Measurements from ENCODE around the gene FAM8A1. TPM values are rescaled to one million over a fixed set of nuclear protein-coding genes. Genes with fewer than 3 reads are reported as not detected.
A peak's percentile ranks its signal among the peaks of the same experiment; 100 is the strongest.

FAM8A1 gene
- total RNA-seq, 1 donor from 2014 or later: 7.6 TPM

- DNase-seq (ENCODE audit: low spot score): no peak
- no peak overlapping the region for H3K27ac Mint-ChIP-seq (ENCODE audit: unreplicated experiment)
- no peaks in the 10 kb centered on the region for H3K4me1 Mint-ChIP-seq (ENCODE audit: unreplicated experiment)
- TF ChIP-seq, protein P1, sequence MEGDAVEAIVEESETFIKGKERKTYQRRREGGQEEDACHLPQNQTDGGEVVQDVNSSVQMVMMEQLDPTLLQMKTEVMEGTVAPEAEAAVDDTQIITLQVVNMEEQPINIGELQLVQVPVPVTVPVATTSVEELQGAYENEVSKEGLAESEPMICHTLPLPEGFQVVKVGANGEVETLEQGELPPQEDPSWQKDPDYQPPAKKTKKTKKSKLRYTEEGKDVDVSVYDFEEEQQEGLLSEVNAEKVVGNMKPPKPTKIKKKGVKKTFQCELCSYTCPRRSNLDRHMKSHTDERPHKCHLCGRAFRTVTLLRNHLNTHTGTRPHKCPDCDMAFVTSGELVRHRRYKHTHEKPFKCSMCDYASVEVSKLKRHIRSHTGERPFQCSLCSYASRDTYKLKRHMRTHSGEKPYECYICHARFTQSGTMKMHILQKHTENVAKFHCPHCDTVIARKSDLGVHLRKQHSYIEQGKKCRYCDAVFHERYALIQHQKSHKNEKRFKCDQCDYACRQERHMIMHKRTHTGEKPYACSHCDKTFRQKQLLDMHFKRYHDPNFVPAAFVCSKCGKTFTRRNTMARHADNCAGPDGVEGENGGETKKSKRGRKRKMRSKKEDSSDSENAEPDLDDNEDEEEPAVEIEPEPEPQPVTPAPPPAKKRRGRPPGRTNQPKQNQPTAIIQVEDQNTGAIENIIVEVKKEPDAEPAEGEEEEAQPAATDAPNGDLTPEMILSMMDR (IDR thresholded peaks at IDR 0.05; ENCODE audit: unreplicated experiment): no peak
- no peak overlapping the region for H3K4me3 Mint-ChIP-seq (ENCODE audit: unreplicated experiment)
- H3K9me3 Mint-ChIP-seq (ENCODE audit: unreplicated experiment): no peaks in the 10 kb centered on the region
- peaks cover 6% of the 10 kb centered on the region for H3K36me3 Mint-ChIP-seq (ENCODE audit: low read depth, unreplicated experiment)
- H3K27me3 Mint-ChIP-seq (ENCODE audit: unreplicated experiment): no peaks in the 10 kb centered on the region
These were observed 15.7 kb downstream of the FAM8A1 start for GRCh38 chr6:17615794-17616193.

- H3K36me3 Mint-ChIP-seq (ENCODE audit: low read depth, unreplicated experiment): peaks cover 12% of the 10 kb centered on the region
- no peaks in the 10 kb centered on the region for H3K4me1 Mint-ChIP-seq (ENCODE audit: unreplicated experiment)
- H3K27me3 Mint-ChIP-seq (ENCODE audit: unreplicated experiment): no peaks in the 10 kb centered on the region
- no peak for DNase-seq (ENCODE audit: low spot score)
- TF ChIP-seq, protein P1 (IDR thresholded peaks at IDR 0.05; ENCODE audit: unreplicated experiment): no peak
- no peaks in the 10 kb centered on the region for H3K9me3 Mint-ChIP-seq (ENCODE audit: unreplicated experiment)
- H3K4me3 Mint-ChIP-seq (ENCODE audit: unreplicated experiment): no peak overlapping the region
- H3K27ac Mint-ChIP-seq (ENCODE audit: unreplicated experiment): no peak overlapping the region
These were observed 20.9 kb downstream of the FAM8A1 start for GRCh38 chr6:17621003-17621402.

- Mint-ChIP-seq H3K27me3 (ENCODE audit: unreplicated experiment) (no peaks in the 10 kb centered on the region), H3K4me3 (ENCODE audit: unreplicated experiment) (no peak overlapping the region), H3K27ac (ENCODE audit: unreplicated experiment) (no peak overlapping the region), H3K4me1 (ENCODE audit: unreplicated experiment) (no peaks in the 10 kb centered on the region), H3K9me3 (ENCODE audit: unreplicated experiment) (no peaks in the 10 kb centered on the region), H3K36me3 (ENCODE audit: low read depth, unreplicated experiment) (peaks cover 12% of the 10 kb centered on the region)
- TF ChIP-seq, protein P1 (IDR thresholded peaks at IDR 0.05; ENCODE audit: unreplicated experiment): no peak
- DNase-seq (ENCODE audit: low spot score): no peak
These were observed 22.0 kb downstream of the FAM8A1 start for GRCh38 chr6:17622144-17622543.

DNA sequence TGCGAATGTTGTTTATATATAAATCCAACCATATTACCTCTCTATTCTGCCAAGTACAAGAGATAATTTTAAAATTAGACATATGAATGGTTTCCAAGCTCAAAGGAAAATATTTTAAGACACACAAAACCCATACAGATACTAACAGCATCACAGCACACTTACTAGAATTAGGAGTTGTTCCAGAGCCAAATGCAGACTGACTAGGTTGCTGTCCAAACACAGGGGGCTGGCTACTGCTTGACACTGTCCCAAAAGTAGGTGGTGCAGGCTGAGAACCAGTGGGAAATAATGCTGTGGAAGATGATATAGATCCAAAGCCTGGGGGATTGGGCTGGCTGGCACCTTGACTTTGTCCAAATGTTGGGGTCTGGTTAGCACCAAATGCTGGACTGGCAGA is 24.3 kb downstream of the FAM8A1 start:
- TF ChIP-seq, protein P1 (IDR thresholded peaks at IDR 0.05; ENCODE audit: unreplicated experiment): no peak
- H3K9me3 Mint-ChIP-seq (ENCODE audit: unreplicated experiment): no peaks in the 10 kb centered on the region
- no peak overlapping the region for H3K27ac Mint-ChIP-seq (ENCODE audit: unreplicated experiment)
- H3K36me3 Mint-ChIP-seq (ENCODE audit: low read depth, unreplicated experiment): peaks cover 7% of the 10 kb centered on the region
- DNase-seq (ENCODE audit: low spot score): no peak
- H3K27me3 Mint-ChIP-seq (ENCODE audit: unreplicated experiment): no peaks in the 10 kb centered on the region
- no peak overlapping the region for H3K4me3 Mint-ChIP-seq (ENCODE audit: unreplicated experiment)
- H3K4me1 Mint-ChIP-seq (ENCODE audit: unreplicated experiment): peaks cover 19% of the 10 kb centered on the region

DNA sequence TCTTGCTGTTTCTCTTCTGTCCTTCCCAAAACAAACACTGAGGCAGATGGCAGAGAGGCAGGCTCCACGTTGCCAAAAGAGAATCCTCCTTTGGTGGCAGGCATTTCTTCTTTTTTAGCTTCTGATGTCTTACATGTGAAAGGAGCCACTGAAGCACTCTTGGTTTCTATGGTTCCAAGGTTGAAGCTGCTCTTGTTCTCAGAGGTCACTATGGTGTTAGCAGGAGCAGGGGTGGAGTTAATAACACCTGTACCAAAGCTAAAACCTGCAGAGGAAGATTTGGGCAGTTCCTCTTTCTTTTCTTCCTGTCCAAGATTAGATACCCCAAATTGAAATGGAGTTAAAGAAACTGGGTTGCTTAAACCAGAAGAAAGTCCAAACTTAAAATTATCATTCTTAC is 28.8 kb downstream of the FAM8A1 start:
- peak overlapping the region; percentile 65 for H3K4me3 Mint-ChIP-seq (ENCODE audit: unreplicated experiment)
- no peak overlapping the region for H3K27ac Mint-ChIP-seq (ENCODE audit: unreplicated experiment)
- no peak for DNase-seq (ENCODE audit: low spot score)
- H3K4me1 Mint-ChIP-seq (ENCODE audit: unreplicated experiment): peaks cover 29% of the 10 kb centered on the region
- H3K36me3 Mint-ChIP-seq (ENCODE audit: low read depth, unreplicated experiment): peaks cover 11% of the 10 kb centered on the region
- peaks cover under 1% of the 10 kb centered on the region for H3K27me3 Mint-ChIP-seq (ENCODE audit: unreplicated experiment)
- no peaks in the 10 kb centered on the region for H3K9me3 Mint-ChIP-seq (ENCODE audit: unreplicated experiment)
- TF ChIP-seq, protein P1 (IDR thresholded peaks at IDR 0.05; ENCODE audit: unreplicated experiment): no peak
